GM12875 (cell line): Measurements from ENCODE around the gene TEX2.

ENCODE experiments used
- H3K4me3 ChIP-seq: one replicate; pipeline ENCODE4 v1.5.1; 2011; ENCODE audit warnings: low read depth, low read length, control low read depth
- TF ChIP-seq, protein P1 (sequence below): IDR thresholded peaks from 2 replicates; pipeline ENCODE4 v1.5.1; 2011; ENCODE audit warnings: low read depth, mild to moderate bottlenecking, control low read depth, inconsistent platforms, low read length, moderate library complexity, borderline replicate concordance; ENCODE audit not compliant: insufficient read depth

Gene TEX2

GRCh38 chr17:64138441-64138840 is 124.6 kb downstream of the TEX2 start:
- TF ChIP-seq, protein P1, sequence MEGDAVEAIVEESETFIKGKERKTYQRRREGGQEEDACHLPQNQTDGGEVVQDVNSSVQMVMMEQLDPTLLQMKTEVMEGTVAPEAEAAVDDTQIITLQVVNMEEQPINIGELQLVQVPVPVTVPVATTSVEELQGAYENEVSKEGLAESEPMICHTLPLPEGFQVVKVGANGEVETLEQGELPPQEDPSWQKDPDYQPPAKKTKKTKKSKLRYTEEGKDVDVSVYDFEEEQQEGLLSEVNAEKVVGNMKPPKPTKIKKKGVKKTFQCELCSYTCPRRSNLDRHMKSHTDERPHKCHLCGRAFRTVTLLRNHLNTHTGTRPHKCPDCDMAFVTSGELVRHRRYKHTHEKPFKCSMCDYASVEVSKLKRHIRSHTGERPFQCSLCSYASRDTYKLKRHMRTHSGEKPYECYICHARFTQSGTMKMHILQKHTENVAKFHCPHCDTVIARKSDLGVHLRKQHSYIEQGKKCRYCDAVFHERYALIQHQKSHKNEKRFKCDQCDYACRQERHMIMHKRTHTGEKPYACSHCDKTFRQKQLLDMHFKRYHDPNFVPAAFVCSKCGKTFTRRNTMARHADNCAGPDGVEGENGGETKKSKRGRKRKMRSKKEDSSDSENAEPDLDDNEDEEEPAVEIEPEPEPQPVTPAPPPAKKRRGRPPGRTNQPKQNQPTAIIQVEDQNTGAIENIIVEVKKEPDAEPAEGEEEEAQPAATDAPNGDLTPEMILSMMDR = no peak
- H3K4me3 ChIP-seq = no peak overlapping the region

GRCh38 chr17:64135000-64135399 is 128.1 kb downstream of the TEX2 start:
- no peak overlapping the region for H3K4me3 ChIP-seq

GRCh38 chr17:64134216-64134970 is 128.7 kb downstream of the TEX2 start:
- TF ChIP-seq, protein P1 = no peak

More at GRCh38 chr17:64135000-64135399, 128.1 kb downstream of the TEX2 start:
- TF ChIP-seq, protein P1 = no peak

GRCh38 chr17:64133546-64134215 is 129.4 kb downstream of the TEX2 start:
- TF ChIP-seq, protein P1 = peak; percentile 13; the same call in 1 of the 2 replicates
- H3K4me3 ChIP-seq = no peak overlapping the region

More at GRCh38 chr17:64134216-64134970, 128.7 kb downstream of the TEX2 start:
- no peak overlapping the region for H3K4me3 ChIP-seq

DNA sequence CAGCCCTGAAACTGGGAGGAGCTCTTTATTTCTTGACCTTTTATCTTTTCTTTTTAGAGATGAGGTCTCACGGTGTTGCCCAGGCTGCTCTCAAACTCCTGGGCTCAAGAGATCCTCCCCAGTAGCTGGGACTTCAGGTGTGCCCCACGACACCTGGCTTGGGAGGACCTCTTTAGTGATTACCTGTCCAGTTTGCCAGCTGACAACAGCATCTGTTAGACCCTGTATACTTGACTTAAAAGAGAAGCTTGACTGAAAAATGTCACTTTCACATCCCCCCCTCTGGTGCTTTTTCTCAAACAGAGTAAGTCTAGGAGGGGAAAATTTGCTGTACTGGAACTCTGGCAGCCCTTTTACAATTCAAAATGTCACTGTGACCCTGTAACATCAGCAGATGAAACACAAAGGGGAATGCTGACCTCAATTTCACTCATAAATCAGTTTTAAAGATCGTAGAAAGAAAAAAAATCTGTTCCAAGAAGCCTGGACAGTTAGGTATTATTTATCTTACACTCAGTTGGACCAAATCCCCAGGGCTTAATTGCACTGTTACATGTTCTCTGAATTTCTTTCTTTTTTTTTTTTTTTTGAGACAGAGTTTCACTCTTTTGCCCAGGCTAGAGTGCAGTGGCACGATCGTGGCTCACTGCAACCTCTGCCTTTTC is 131.3 kb downstream of the TEX2 start:
- TF ChIP-seq, protein P1 = no peak
- no peak overlapping the region for H3K4me3 ChIP-seq

GRCh38 chr17:64130559-64131001 is 132.5 kb downstream of the TEX2 start:
- H3K4me3 ChIP-seq = peak overlapping the region; percentile 48
- TF ChIP-seq, protein P1 = no peak
